IMR-90 (cell line): ENCODE results near the gene MPRIP.

Experiments used
- CEBPB ChIP-seq: IDR thresholded peaks from 2 replicates; pipeline ENCODE4 v1.6.1; 2012; ENCODE audit warnings: low read depth, low read length, improper control_type of control experiment
- CTCF ChIP-seq: conservative IDR thresholded peaks from 2 replicates; pipeline ENCODE4 v1.5.1; 2012; ENCODE audit warnings: mild to moderate bottlenecking, low read depth, low read length, improper control_type of control experiment
- ELK1 ChIP-seq: fragments of 150-350 bp; IDR thresholded peaks from 2 replicates; pipeline ENCODE4 v1.6.1; 2016; ENCODE audit warnings: low read depth, mild to moderate bottlenecking, low read length, moderate library complexity, borderline replicate concordance
- MXI1 ChIP-seq: IDR thresholded peaks from 2 replicates; pipeline ENCODE4 v1.6.1; 2012; ENCODE audit warnings: low read depth, mild to moderate bottlenecking, low read length, moderate library complexity, borderline replicate concordance
- POLR2A ChIP-seq: IDR thresholded peaks from 2 replicates; pipeline ENCODE4 v1.6.1; 2012; ENCODE audit warnings: mild to moderate bottlenecking, low read depth, low read length
- RAD21 ChIP-seq: IDR thresholded peaks from 2 replicates; pipeline ENCODE4 v1.6.1; 2012; ENCODE audit warnings: low read length, improper control_type of control experiment
- SMC3 ChIP-seq: fragments of 150-350 bp; IDR thresholded peaks from 2 replicates; pipeline ENCODE4 v1.6.1; 2016; ENCODE audit warnings: low read depth, mild to moderate bottlenecking, antibody characterized with exemption, low read length, moderate library complexity

- TF ChIP-seq SMC3: no peak
- no peak for TF ChIP-seq CTCF
- no peak for TF ChIP-seq CEBPB
- TF ChIP-seq ELK1: no peak
- TF ChIP-seq RAD21: no peak
- no peak for TF ChIP-seq MXI1
- TF ChIP-seq POLR2A: no peak
These were observed 38.5 kb downstream of the MPRIP start for GRCh38 chr17:17080781-17081180.
